DMS114 treated with DMSO at 0.1 percent for 48 hours (cell line): ENCODE results near the gene NBPF6.
A peak's percentile ranks its signal among the peaks of the same experiment; 100 is the strongest.
"Not testable (repeated sequence)": the region's sequence is repeated elsewhere in the genome, so short reads cannot be mapped to it uniquely, and the experiment has no call there.

ENCODE experiments used
- DNase-seq: peaks from one replicate; lab custom pipeline; 2025; ENCODE audit not compliant: unreplicated experiment; lab: John Stamatoyannopoulos, UW

NBPF6 gene

DNA sequence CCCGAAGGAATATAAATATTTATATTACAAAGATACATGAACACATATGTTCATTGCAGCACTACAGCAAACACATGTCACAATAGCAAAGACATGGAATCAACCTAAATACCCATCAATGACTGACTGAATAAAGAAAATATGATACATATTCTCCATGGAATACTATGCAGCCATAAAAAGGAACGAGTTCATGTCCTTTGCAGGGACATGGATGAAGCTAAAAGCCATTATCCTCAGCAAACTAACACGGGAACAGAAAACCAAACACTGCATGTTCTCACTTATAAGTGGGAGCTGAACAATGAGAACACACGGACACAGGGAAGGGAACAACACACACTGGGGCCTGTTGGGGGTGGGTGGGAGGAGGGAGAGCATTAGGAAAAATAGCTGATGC is 46.7 kb downstream of the NBPF6 start:
- not testable (repeated sequence) for DNase-seq

DNA sequence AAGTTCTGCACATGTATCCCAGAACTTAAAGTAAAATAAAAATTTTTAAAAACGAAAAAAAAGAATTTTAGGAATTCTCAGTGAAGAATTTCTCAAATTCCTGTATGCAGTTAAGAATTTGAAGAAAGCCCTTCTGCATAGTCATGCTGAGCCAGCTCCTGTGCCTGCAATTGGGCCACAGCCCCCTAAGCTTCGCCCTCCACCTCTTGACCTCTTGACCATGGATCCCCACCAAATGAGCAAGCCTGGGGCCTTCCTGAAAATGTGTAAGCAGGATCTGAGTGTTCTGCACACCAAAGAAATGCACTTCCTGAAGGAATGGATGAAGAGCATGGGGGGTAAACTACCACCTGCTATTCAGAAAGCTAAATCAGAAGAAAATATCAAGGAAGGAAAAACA is 52.0 kb downstream of the NBPF6 start:
- DNase-seq = no peak

DNA sequence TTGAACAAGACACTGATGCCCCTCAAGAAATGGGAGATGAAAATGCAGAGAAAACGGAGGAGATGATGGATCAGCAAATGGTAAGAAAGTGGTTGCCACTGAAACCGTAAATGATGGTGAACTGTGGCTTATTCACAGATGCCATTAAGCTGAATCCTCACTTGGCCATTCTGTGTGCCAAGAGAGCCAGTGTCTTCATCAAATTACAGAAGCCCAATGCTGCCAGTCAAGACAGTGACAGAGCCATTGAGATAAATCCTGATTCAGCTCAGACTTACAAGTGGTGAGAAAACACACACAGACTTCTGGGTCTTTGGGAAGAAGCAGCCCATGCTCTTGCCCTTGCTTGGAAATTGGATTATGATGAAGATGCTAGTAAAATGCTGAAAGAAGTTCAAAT is 52.5 kb downstream of the NBPF6 start:
- DNase-seq = no peak

DNA sequence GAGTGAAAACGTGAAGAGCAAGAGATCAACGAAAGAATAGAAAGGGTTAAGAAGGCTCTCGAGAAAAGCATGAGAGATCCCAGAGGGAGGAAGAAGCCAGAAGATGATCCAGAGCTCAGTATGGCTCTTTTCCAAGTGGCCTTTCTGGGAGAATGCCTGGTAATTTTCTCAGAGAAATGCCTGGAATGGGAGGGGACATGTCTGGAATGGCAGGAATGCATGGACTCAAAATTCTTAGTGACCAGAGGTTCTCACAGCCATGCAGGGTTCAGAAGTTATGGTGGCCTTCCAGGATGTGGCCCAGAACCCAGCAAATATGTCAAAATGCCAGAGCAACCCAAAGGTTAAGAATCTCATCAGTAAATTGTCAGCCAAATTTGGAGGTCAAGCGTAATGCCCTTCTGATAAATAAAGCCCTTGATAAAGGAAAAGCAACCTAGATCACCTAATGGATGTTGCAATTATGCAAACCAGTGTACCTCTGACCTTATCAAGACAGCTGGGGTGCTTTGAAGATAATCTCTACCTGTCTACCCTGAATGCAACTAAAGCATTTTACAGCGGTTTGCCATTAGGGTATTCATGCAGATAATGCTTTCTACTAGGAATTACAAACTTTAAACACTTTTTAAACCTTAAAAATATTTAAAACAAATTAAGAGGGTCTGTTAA is 53.1 kb downstream of the NBPF6 start:
- DNase-seq = no peak

DNA sequence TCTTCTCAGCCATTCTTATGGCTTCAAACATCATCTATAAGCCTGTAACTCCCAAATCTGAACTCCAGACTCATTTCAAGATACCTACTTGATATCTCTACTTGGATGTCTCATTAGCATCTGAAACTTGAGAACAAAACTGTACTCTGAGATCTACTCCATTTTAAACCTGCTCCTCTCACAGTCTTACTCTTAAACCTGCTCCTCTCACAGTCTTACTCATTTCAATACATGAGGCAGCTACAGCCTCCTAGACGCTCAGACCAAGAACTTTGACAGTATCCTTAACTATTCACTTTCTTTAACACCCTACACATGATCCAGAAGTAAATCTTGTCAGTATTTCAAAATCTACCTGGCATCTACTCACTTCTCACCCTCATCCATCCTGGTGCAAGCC is 54.3 kb downstream of the NBPF6 start:
- DNase-seq = no peak

DNA sequence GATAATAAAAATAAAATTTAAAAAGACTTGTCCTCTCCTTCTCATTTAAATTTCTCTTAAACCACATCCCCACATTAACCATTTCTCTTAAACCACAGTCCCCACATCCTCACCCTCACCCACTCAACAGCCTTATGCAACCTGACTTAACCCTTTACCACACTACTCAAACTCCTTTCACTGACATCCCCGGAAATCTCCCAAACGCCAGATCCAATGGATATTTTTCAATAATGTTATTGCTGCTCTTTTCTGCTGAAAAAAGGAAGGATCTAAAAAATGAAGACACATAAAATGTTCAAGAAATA is 55.6 kb downstream of the NBPF6 start:
- no peak for DNase-seq

DNA sequence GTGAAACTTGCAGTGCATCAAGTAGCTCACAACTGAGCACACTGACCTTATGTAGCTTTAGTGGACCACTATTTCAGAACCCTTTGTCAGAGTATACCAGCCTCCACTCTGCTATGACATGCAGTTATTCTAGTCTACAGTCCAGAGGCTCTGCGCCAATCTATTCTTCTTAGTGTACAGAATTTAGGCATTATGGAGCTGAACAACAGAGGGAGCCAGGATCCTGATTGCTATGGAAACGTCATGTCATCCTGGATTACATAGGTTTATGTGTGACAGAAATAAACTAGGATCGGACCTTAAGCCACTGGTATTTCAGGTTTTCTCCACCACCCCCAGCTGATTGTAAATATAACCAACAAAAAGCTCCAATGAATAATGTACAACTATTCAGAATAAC is 61.6 kb downstream of the NBPF6 start:
- no peak for DNase-seq

DNA sequence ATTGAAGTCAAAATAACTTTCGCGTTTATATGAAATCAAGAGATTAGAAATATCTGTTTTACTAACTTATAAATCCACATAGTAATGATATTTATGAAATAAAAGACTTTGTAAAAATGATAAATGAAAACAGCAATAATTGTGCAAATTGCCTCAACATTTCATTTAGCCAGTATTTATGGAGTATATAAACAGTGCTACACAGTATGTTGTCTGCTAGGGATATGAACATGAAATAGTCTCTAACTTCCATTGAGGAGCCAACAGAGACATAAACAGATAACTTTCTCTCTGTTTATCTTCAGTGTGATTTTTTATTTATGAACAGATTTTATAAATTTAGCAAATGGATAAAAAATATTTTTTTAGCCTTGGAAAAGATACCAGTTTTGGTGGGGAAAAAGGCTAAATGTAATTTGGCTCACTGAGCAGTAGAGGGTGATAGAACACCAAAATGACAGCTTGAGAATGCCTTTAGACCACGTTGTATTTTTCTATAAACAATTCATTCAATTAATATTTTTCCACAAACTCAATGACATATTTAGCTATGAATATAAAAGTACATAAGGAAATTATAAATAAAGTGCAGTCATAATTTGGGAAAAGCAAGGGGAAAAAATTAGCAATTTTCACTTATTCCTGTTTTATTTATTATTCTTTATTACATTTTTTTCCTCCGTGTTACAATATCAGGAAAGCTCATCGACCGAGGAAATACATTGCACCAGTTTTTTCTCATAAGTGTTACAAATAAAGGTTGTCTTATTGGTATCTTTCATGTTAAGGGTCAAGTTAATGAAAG is 62.3 kb downstream of the NBPF6 start:
- peak; percentile 37 for DNase-seq

DNA sequence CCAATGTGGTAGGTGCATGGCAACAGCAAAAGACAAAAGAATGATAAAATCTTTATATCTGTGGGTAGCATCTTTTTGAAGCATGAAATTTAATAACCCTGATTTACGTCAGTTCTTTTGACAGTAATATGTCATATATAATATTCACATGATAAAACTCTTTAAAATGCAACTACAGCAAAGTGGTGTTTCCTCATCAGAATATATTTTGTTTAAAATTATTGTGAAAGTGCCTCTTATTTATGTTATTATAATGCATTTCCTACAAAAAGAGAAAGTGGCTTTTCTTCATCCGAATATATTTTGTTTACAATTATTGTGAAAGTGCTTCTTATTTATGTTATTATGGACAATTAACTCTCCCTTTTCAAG is 62.9 kb downstream of the NBPF6 start:
- DNase-seq = no peak

DNA sequence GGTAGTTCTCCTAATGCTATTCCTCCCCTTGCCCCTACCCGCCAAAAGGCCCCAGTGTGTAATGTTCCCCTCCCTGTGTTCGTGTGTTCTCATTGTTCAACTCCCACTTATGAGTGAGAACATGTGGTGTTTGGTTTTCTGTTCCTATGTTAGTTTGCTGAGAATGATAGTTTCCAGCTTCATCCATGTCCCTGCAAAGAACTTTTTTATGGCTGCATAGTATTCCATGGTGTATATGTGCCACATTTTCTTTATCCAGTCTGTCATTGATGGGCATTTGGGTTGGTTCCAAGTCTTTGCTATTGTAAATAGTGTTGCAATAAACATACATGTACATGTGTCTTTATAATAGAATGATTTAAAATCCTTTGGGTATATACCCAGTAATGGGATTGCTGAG is 63.8 kb downstream of the NBPF6 start:
- not testable (repeated sequence) for DNase-seq

DNA sequence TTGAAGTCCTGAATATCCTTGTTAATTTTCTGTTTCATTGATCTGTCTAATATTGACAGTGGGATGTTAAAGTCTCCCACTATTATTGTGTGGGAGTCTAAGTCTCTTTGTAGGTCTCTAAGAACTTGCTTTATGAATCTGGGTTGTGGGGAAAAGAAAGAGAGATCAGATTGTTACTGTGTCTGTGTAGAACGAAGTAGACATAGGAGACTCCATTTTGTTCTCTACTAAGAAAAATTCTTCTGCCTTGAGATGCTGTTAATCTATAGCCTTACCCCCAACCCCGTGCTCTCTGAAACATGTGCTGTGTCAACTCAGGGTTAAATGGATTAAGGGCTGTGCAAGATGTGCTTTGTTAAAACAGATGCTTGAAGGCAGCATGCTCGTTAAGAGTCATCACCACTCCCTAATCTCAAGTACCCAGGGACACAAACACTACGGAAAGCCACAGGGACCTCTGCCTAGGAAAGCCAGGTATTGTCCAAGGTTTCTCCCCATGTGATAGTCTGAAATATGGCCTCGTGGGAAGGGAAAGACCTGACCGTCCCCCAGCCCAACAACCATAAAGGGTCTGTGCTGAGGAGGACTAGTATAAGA is 67.3 kb downstream of the NBPF6 start:
- not testable (repeated sequence) for DNase-seq
